HepG2 (cell line): ENCODE results near the gene SRBD1. TPM values are rescaled to one million over a fixed set of nuclear protein-coding genes. Genes with fewer than 3 reads are reported as not detected.

Experiments used
- ATAC-seq: fragments of 200-7000 bp; cut with Tn5 transposase; 3 replicates; pipeline ENCODE4 v1.9.1; 2020; ENCODE audit warnings: mild to moderate bottlenecking, moderate library complexity
- BruUV-seq: library from RNA; stranded (reverse); fragments of 400-500 nt; replicated peaks from 2 replicates; lab custom pipeline; 2021; lab: Mats Ljungman, UMichigan
- CTCF ChIA-PET: fragments of 300-600 bp; formaldehyde crosslinking; extraction: SDS; loops from one replicate; lab custom pipeline; 2021; ENCODE audit warnings: low total read pairs, inconsistent platforms, low intra/inter-chr PET ratio; lab: Yijun Ruan, JAX
- POLR2A ChIA-PET: fragments of 350-600 bp; sonication (Branson Sonifier 250); formaldehyde crosslinking; loops from one replicate; lab custom pipeline; 2020; ENCODE audit warnings: antibody characterized with exemption, inconsistent platforms; lab: Yijun Ruan, JAX
- DNase-seq: peaks from one replicate; pipeline ENCODE4 v3.0.0-alpha.2; 2015; ENCODE audit warnings: low spot score
- FAIRE-seq: peaks from 3 replicates; lab custom pipeline; 2011; peaks lifted over from hg19 to GRCh38; lab: Jason Lieb, UNC
- H2AFZ ChIP-seq: one replicate; pipeline ENCODE4 v1.6.1; 2011; ENCODE audit warnings: low read length, inconsistent platforms
- H3K27ac ChIP-seq: fragments of 300-600 bp; 3 replicates; pipeline ENCODE4 v1.8.0; 2011; ENCODE audit warnings: mixed run types, mild to moderate bottlenecking, mixed read lengths, low read length, inconsistent platforms; ENCODE audit not compliant: insufficient read depth; ENCODE audit errors: extremely low read length
- H3K27me3 ChIP-seq, 2 experiments: fragments of 200-600 bp in 1 of 2; 2 replicates in 1 of 2; 3 replicates in 1 of 2; pipeline versions ENCODE4 v1.6.0 to v1.8.0; 2011; ENCODE audit warnings: low read length in 2 of 2, mild to moderate bottlenecking in 2 of 2, moderate library complexity in 2 of 2, inconsistent platforms in 1 of 2; ENCODE audit not compliant: insufficient read depth in 2 of 2, control insufficient read depth in 1 of 2
- H3K36me3 ChIP-seq, 2 experiments: fragments of 200-600 bp in 1 of 2; replicated peaks in 1 of 2; 2 replicates in 1 of 2; 3 replicates in 1 of 2; pipeline versions ENCODE4 v1.5.1 to v1.8.0; 2011; ENCODE audit warnings: low read length in 2 of 2, inconsistent platforms in 1 of 2; ENCODE audit not compliant: insufficient read depth in 2 of 2, control insufficient read depth in 1 of 2
- H3K4me1 ChIP-seq: 2 replicates; pipeline ENCODE4 v1.5.1; 2012; ENCODE audit warnings: low read length, inconsistent platforms; ENCODE audit not compliant: insufficient read depth
- H3K4me2 ChIP-seq: 2 replicates; pipeline ENCODE4 v1.6.0; 2011; ENCODE audit warnings: low read depth, low read length, inconsistent platforms
- H3K4me3 ChIP-seq, 3 experiments: fragments of 200-600 bp in 1 of 3; sonication (generic), shearing (Covaris generic) in 1 of 3; replicated peaks in 1 of 3; 2 replicates each; pipeline ENCODE4 v1.5.1; 2011 to 2016; ENCODE audit warnings: low read length in 3 of 3, inconsistent platforms in 2 of 3, low read depth in 2 of 3, mild to moderate bottlenecking in 2 of 3, control low read depth in 1 of 3, mixed read lengths in 1 of 3; ENCODE audit not compliant: insufficient read depth in 1 of 3
- H3K79me2 ChIP-seq: one replicate; pipeline ENCODE4 v1.6.1; 2011; ENCODE audit warnings: low read length, inconsistent platforms; ENCODE audit not compliant: insufficient read depth
- H3K9ac ChIP-seq: 2 replicates; pipeline ENCODE4 v1.6.0; 2011; ENCODE audit warnings: mild to moderate bottlenecking, low read depth, low read length, inconsistent platforms; ENCODE audit not compliant: insufficient read depth
- H3K9me3 ChIP-seq: 2 replicates; pipeline ENCODE4 v1.5.1; 2012; ENCODE audit warnings: mild to moderate bottlenecking, low read length
- H4K20me1 ChIP-seq: 2 replicates; pipeline ENCODE4 v1.6.0; 2011; ENCODE audit warnings: inconsistent platforms, mild to moderate bottlenecking, low read length, moderate library complexity; ENCODE audit not compliant: insufficient read depth
- ATF7 ChIP-seq, 2 experiments: fragments of 450-650 bp in 1 of 2; sonication (generic) in 1 of 2; formaldehyde crosslinking in 1 of 2; IDR thresholded peaks; 2 replicates each; pipeline versions ENCODE4 v1.4.0 to v1.6.1; 2016 to 2020; ENCODE audit warnings: antibody characterized with exemption in 1 of 2, mild to moderate bottlenecking in 1 of 2, missing genetic modification reagents in 1 of 2
- CREB1 ChIP-seq, 2 experiments: fragments of 450-650 bp in 1 of 2; IDR thresholded peaks; 2 replicates each; pipeline ENCODE4 v1.6.1; 2016 to 2017; ENCODE audit warnings: control low read depth in 1 of 2, mild to moderate bottlenecking in 1 of 2, missing compliant biosample characterization in 1 of 2, missing genetic modification characterization in 1 of 2
- GATAD1 ChIP-seq: IDR thresholded peaks from 2 replicates; pipeline ENCODE4 v1.6.1; 2016; ENCODE audit warnings: missing genetic modification reagents, missing compliant biosample characterization
- GATAD2A ChIP-seq: IDR thresholded peaks from 2 replicates; pipeline ENCODE4 v1.6.1; 2016
- HMG20A ChIP-seq: IDR thresholded peaks from 2 replicates; pipeline ENCODE4 v1.6.1; 2016; ENCODE audit warnings: borderline replicate concordance
- JUNB ChIP-seq: sonication (generic); formaldehyde crosslinking; IDR thresholded peaks from 2 replicates; pipeline ENCODE4 v1.8.0; 2022; ENCODE audit warnings: missing genetic modification reagents, mild to moderate bottlenecking, borderline replicate concordance
- MIXL1 ChIP-seq: IDR thresholded peaks from 2 replicates; pipeline ENCODE4 v1.6.1; 2016
- PCBP1 ChIP-seq: fragments of 200-400 bp; formaldehyde crosslinking; IDR thresholded peaks from 2 replicates; pipeline ENCODE4 v1.6.1; 2017; ENCODE audit warnings: mild to moderate bottlenecking, low read depth, low read length, borderline replicate concordance
- PPARG ChIP-seq: conservative IDR thresholded peaks from 2 replicates; pipeline ENCODE4 v1.6.1; 2016; ENCODE audit warnings: missing biosample characterization, missing genetic modification reagents
- RAD21 ChIP-seq: fragments of 450-650 bp; formaldehyde crosslinking; IDR thresholded peaks from 2 replicates; pipeline ENCODE4 v1.5.0; 2020; ENCODE audit warnings: mild to moderate bottlenecking
- REPIN1 ChIP-seq: sonication (generic); formaldehyde crosslinking; IDR thresholded peaks from 2 replicates; pipeline ENCODE4 v1.8.0; 2022; ENCODE audit warnings: missing genetic modification reagents, low read depth, mild to moderate bottlenecking, borderline replicate concordance
- SMC3 ChIP-seq: IDR thresholded peaks from 2 replicates; pipeline ENCODE4 v1.6.1; 2011; ENCODE audit warnings: low read length, improper control_type of control experiment
- STAG1 ChIP-seq: sonication (generic); formaldehyde crosslinking; IDR thresholded peaks from 2 replicates; pipeline ENCODE4 v1.4.0; 2020; ENCODE audit warnings: missing genetic modification reagents
- TMF1 ChIP-seq: sonication (generic); formaldehyde crosslinking; IDR thresholded peaks from 2 replicates; pipeline ENCODE4 v1.8.1; 2022; ENCODE audit warnings: low read depth, missing genetic modification reagents
- WGBS: methylation state at CpG from one replicate; pipeline ENCODE4 v1.1.6; 2017; ENCODE audit warnings: low lambda C conversion rate; 5-methylcytosine and 5-hydroxymethylcytosine counted together
- in situ Hi-C: cut with HindIII; loops from 2 replicates; pipeline ENCODE4 v1.10.0; 2017; ENCODE audit warnings: low pct_unique_long_range_greater_than_20kb; ENCODE audit not compliant: extremely low pct_ligation_motif_present
- intact Hi-C: fragments of 100-400 bp; cut with micrococcal nuclease; formaldehyde crosslinking; loops from one replicate; pipeline ENCODE4 v1.10.0; 2022; ENCODE audit not compliant: unreplicated experiment
- polyA plus RNA-seq, 8 experiments: library from polyadenylated mRNA; depleted of rRNA in 3 of 8; stranded (reverse) in 7 of 8; unstranded in 1 of 8; fragments of >200 nt; fragmentation: Illumina TruSeq in 4 of 8; extraction: Trizol in 4 of 8; gene quantifications; 2 replicates each; pipeline versions ENCODE4 v1.2.1 to v1.2.3, GENCODE V29; 2011 to 2016; ENCODE audit warnings: low read depth in 4 of 8, missing spikeins in 1 of 8, mixed read lengths in 1 of 8; ENCODE audit not compliant: insufficient read depth in 1 of 8
- total RNA-seq, 5 experiments: library from RNA; depleted of rRNA; stranded (reverse); fragments of >200 nt; fragmentation: Illumina TruSeq; extraction: Trizol; gene quantifications; 2 replicates each; pipeline ENCODE4 v1.2.3, GENCODE V29; 2016; ENCODE audit warnings: low read depth in 1 of 5
- TF ChIP-seq, protein P1 (sequence below): sonication (generic); formaldehyde crosslinking; IDR thresholded peaks from 2 replicates; pipeline ENCODE4 v1.5.0; 2020; ENCODE audit warnings: mild to moderate bottlenecking, missing genetic modification reagents, moderate library complexity

The SRBD1 gene
- total and polyA plus RNA-seq, 2 of the 13 experiments (the other 11 are each of a cell fraction or from before 2014, with no cell fraction given), result 3.2 to 23.9 TPM

DNA sequence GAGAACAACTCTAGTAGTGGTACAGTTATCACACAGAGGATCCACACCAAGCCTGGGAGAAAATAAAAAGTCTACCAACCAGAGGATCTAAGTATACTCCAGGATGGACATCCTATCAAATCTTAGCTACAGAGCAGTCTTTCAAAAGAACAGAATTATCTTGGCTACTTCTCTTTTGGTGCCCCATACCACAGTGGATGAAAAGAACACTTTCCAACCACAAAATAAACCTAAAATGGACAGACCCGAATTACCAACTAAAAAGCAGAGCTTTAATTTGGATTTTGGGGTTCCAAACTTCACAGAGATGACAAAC, 116.1 kb downstream of the SRBD1 start:
- ATAC-seq, result no peak
- Histone ChIP-seq H3K4me3 (no peak overlapping the region), H3K4me2 (no peak overlapping the region), H3K9me3 (no peaks in the 10 kb centered on the region), H3K9ac (no peak overlapping the region), H2AFZ (no peak overlapping the region), H3K27me3 (no peaks in the 10 kb centered on the region; a peak in 1 of 5 replicates), H3K79me2 (no peaks in the 10 kb centered on the region), H3K27ac (no peak overlapping the region), H3K4me1 (no peaks in the 10 kb centered on the region), H3K36me3 (no peaks in the 10 kb centered on the region), H4K20me1 (no peaks in the 10 kb centered on the region)
- intact Hi-C loops, result loop anchor here (1.0 kb wide), 1 partner anchor 514 kb away; no protein-coding TSS in a partner anchor
- no peak for TF ChIP-seq JUNB (CRISPR knock-in tag)
- no peak for TF ChIP-seq HMG20A (CRISPR knock-in tag)
- no peak for FAIRE-seq
- CTCF ChIA-PET, result interaction anchor here (1.3 to 5.6 kb wide), 2 partner anchors 513 to 539 kb away, joined by 4 to 106 read pairs; no protein-coding TSS in a partner anchor
- POLR2A ChIA-PET, result no interaction called here
- BruUV-seq, result no TSS peak
- DNase-seq, result no peak
- 3% methylated on average over 1 of the region's 1 CpG for WGBS
- in situ Hi-C loops, result loop anchor here (5.0 kb wide), 1 partner anchor 513 kb away; no protein-coding TSS in a partner anchor

DNA sequence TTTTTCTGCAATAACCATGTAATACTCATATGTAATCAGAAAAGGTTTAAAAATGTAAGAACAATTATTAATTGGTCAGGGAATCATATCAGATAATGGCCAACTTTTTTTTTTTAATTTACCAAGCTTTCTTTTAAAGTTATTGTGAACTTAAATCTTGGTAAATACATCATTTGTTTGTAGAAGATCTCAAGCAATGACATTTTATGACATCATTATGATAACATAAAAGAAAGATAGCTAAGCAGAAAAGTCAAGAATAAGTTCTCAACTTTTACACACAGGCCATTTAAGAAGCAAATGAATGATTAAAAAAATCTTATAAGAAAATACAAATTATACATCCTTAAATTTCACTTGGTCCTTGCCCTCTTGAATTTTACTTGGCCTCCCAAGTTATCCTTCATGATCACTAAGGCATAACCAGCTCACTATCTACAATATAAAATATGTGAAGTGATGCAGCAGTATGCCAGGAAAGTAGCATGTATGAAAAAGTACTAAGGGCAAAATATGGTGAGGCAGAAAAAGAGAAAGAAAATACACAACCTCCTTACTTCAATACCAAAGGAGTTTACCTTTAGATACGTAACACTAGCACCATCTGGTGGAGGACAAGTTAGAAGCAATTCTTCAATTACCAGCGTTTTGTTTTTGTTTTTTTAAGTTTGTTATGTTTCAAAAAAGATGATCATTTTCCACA, 116.6 kb downstream of the SRBD1 start:
- no peaks in the 10 kb centered on the region for H3K9me3 ChIP-seq
- whole genome bisulfite sequencing, result 6% methylated on average over 2 of the region's 2 CpGs
- no peaks in the 10 kb centered on the region; a peak in 1 of 5 replicates for H3K27me3 ChIP-seq
- no peak overlapping the region for H3K9ac ChIP-seq
- H3K4me2 ChIP-seq, result no peak overlapping the region
- no peaks in the 10 kb centered on the region for H3K4me1 ChIP-seq
- ChIA-PET CTCF (interaction anchor here (1.3 to 5.6 kb wide), 2 partner anchors 512 to 538 kb away, joined by 4 to 106 read pairs; no protein-coding TSS in a partner anchor), POLR2A (no interaction called here)
- in situ Hi-C loops (loop anchor here (5.0 kb wide), 1 partner anchor 512 kb away; no protein-coding TSS in a partner anchor), intact Hi-C loops (loop anchor here (1.0 kb wide), 1 partner anchor 513 kb away; no protein-coding TSS in a partner anchor)
- H2AFZ ChIP-seq, result no peak overlapping the region
- no peaks in the 10 kb centered on the region for H4K20me1 ChIP-seq
- FAIRE-seq (peak; percentile 58), ATAC-seq (no peak), DNase-seq (peak; percentile 64)
- no peaks in the 10 kb centered on the region for H3K79me2 ChIP-seq
- no peak overlapping the region for H3K4me3 ChIP-seq
- no peak overlapping the region for H3K27ac ChIP-seq
- H3K36me3 ChIP-seq, result no peaks in the 10 kb centered on the region
- TF ChIP-seq, protein P1, sequence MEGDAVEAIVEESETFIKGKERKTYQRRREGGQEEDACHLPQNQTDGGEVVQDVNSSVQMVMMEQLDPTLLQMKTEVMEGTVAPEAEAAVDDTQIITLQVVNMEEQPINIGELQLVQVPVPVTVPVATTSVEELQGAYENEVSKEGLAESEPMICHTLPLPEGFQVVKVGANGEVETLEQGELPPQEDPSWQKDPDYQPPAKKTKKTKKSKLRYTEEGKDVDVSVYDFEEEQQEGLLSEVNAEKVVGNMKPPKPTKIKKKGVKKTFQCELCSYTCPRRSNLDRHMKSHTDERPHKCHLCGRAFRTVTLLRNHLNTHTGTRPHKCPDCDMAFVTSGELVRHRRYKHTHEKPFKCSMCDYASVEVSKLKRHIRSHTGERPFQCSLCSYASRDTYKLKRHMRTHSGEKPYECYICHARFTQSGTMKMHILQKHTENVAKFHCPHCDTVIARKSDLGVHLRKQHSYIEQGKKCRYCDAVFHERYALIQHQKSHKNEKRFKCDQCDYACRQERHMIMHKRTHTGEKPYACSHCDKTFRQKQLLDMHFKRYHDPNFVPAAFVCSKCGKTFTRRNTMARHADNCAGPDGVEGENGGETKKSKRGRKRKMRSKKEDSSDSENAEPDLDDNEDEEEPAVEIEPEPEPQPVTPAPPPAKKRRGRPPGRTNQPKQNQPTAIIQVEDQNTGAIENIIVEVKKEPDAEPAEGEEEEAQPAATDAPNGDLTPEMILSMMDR (CRISPR knock-in tag), result peak; percentile 87
- TF ChIP-seq GATAD1 (no peak), MIXL1 (0 out of 2 replicates have a peak, but pooled peaks have one; percentile 13), REPIN1 (CRISPR knock-in tag) (0 out of 2 replicates have a peak, but pooled peaks have one; percentile 34), PPARG (0 out of 2 replicates have a peak, but pooled peaks have one; percentile 20), PCBP1 (no peak), RAD21 (CRISPR knock-in tag) (peak; percentile 86), GATAD2A (CRISPR knock-in tag) (peak; percentile 20; the same call in 1 of the 2 replicates), SMC3 (peak; percentile 97), CREB1 (IDR thresholded peaks at IDR 0.05) (0 out of 2 replicates have a peak, but pooled peaks have one; percentile 8), CREB1 (CRISPR knock-in tag; IDR thresholded peaks at IDR 0.05) (no peak), TMF1 (CRISPR knock-in tag) (no peak), STAG1 (CRISPR knock-in tag) (peak; percentile 98), ATF7 (IDR thresholded peaks at IDR 0.05) (peak; percentile 90), ATF7 (CRISPR knock-in tag; IDR thresholded peaks at IDR 0.05) (no peak)
- no TSS peak for BruUV-seq
